K562 (cell line): ENCODE measurements around the gene NPVF. TPM values are rescaled to one million over a fixed set of nuclear protein-coding genes. Genes with fewer than 3 reads are reported as not detected.

Experiments
- ATAC-seq: fragments of 200-7000 bp; cut with Tn5 transposase; 3 replicates; pipeline ENCODE4 v1.9.1; 2020; ENCODE audit warnings: moderate library complexity
- BruUV-seq: library from RNA; stranded (reverse); fragments of 400-500 nt; replicated peaks from 2 replicates; lab custom pipeline; 2021; lab: Mats Ljungman, UMichigan
- CTCF ChIA-PET: fragments of 300-600 bp; formaldehyde crosslinking; extraction: SDS; loops from one replicate; lab custom pipeline; 2021; ENCODE audit warnings: low intra/inter-chr PET ratio; lab: Yijun Ruan, JAX
- POLR2A ChIA-PET: fragments of 300-600, 350-650 bp; sonication (Branson Sonifier 250); formaldehyde crosslinking; extraction: SDS; loops from one replicate; lab custom pipeline; 2021; ENCODE audit warnings: antibody characterized with exemption, inconsistent platforms; lab: Yijun Ruan, JAX
- DNase-seq, 4 experiments: peaks; one replicate each; pipeline versions ENCODE4 v3.0.0 to v3.0.0-alpha.2; 2011 to 2018; ENCODE audit warnings: low spot score in 3 of 4, mixed read lengths in 3 of 4; ENCODE audit errors: extremely low read depth in 1 of 4
- FAIRE-seq: peaks from 2 replicates; lab custom pipeline; 2011; peaks lifted over from hg19 to GRCh38; lab: Jason Lieb, UNC
- H2AFZ ChIP-seq: 2 replicates; pipeline ENCODE4 v1.6.0; 2011; ENCODE audit warnings: low read depth, low read length, control low read depth, inconsistent platforms
- H3K27ac ChIP-seq: fragments of 200-600 bp; 3 replicates; pipeline ENCODE4 v1.8.0; 2011; ENCODE audit warnings: low read depth, mild to moderate bottlenecking, control low read depth, inconsistent platforms, low read length, moderate library complexity, mixed read lengths; ENCODE audit errors: extremely low read depth
- H3K27me3 ChIP-seq, 2 experiments: fragments of 300-600 bp in 1 of 2; 2 replicates in 1 of 2; 3 replicates in 1 of 2; pipeline versions ENCODE4 v1.6.0 to v1.8.0; 2011; ENCODE audit warnings: inconsistent platforms in 2 of 2, low read length in 2 of 2, mild to moderate bottlenecking in 1 of 2, mixed read lengths in 1 of 2, moderate library complexity in 1 of 2; ENCODE audit not compliant: control insufficient read depth in 2 of 2, insufficient read depth in 2 of 2
- H3K36me3 ChIP-seq: fragments of 300-600 bp; 3 replicates; pipeline ENCODE4 v1.8.0; 2011; ENCODE audit warnings: mild to moderate bottlenecking, low read length, inconsistent platforms; ENCODE audit not compliant: control insufficient read depth, insufficient read depth
- H3K4me1 ChIP-seq, 2 experiments: fragments of 200-600 bp in 1 of 2; replicated peaks in 1 of 2; 2 replicates in 1 of 2; 3 replicates in 1 of 2; pipeline versions ENCODE4 v1.5.1 to v1.8.0; 2011; ENCODE audit warnings: inconsistent platforms in 2 of 2, low read length in 2 of 2, mild to moderate bottlenecking in 1 of 2, mixed read lengths in 1 of 2, moderate library complexity in 1 of 2; ENCODE audit not compliant: control insufficient read depth in 2 of 2, insufficient read depth in 2 of 2
- H3K4me2 ChIP-seq: 2 replicates; pipeline ENCODE4 v1.6.1; 2011; ENCODE audit warnings: low read length, control low read depth, inconsistent platforms, mixed read lengths; ENCODE audit not compliant: insufficient read depth
- H3K4me3 ChIP-seq: fragments of 200-600 bp; sonication (generic), shearing (Covaris generic); 2 replicates; pipeline ENCODE4 v1.5.1; 2016; ENCODE audit warnings: control low read depth, inconsistent platforms
- H3K79me2 ChIP-seq: fragments of 200-600 bp; 3 replicates; pipeline ENCODE4 v1.8.0; 2011; ENCODE audit warnings: low read length, inconsistent platforms; ENCODE audit not compliant: control insufficient read depth, insufficient read depth
- H3K9ac ChIP-seq, 2 experiments: 2 replicates each; pipeline versions ENCODE4 v1.6.0 to v1.6.1; 2011; ENCODE audit warnings: low read depth in 2 of 2, low read length in 2 of 2, control low read depth in 1 of 2, inconsistent platforms in 1 of 2, mild to moderate bottlenecking in 1 of 2, mixed read lengths in 1 of 2; ENCODE audit not compliant: insufficient read depth in 1 of 2
- H3K9me1 ChIP-seq: one replicate; pipeline ENCODE4 v1.6.0; 2011; ENCODE audit warnings: inconsistent platforms, mild to moderate bottlenecking, low read length, moderate library complexity; ENCODE audit not compliant: control insufficient read depth, insufficient read depth
- H3K9me3 ChIP-seq: replicated peaks from 2 replicates; pipeline ENCODE4 v1.5.1; 2011; ENCODE audit warnings: low read depth, low read length, inconsistent platforms; ENCODE audit not compliant: control insufficient read depth, insufficient read depth
- H4K20me1 ChIP-seq: replicated peaks from 2 replicates; pipeline ENCODE4 v1.6.1; 2011; ENCODE audit warnings: low read length, inconsistent platforms, mixed read lengths; ENCODE audit not compliant: control insufficient read depth, insufficient read depth
- WGBS: fragments of 100-300 bp; shearing (Covaris generic); methylation state at CpG from one replicate; pipeline ENCODE4 v1.1.6; 2016; ENCODE audit warnings: low coverage, mixed read lengths; ENCODE audit not compliant: insufficient coverage; ENCODE audit errors: missing lambda C conversion rate; 5-methylcytosine and 5-hydroxymethylcytosine counted together
- in situ Hi-C: fragments of 300-500 bp; cut with MboI; formaldehyde crosslinking; loops from 4 replicates; pipeline ENCODE4 v1.15.0; 2018; ENCODE audit warnings: inconsistent platforms, mixed read lengths
- intact Hi-C: fragments of 100-400 bp; cut with micrococcal nuclease; formaldehyde crosslinking; loops from 2 replicates; pipeline ENCODE4 v1.14.2; 2022
- polyA plus RNA-seq, 8 experiments: library from polyadenylated mRNA; depleted of rRNA in 4 of 8; stranded (reverse) in 5 of 8; unstranded in 3 of 8; fragments of >200 nt; fragmentation: Nextera tagmentation in 2 of 8; fragmentation: Illumina TruSeq in 1 of 8; extraction: Ambion mirVana in 2 of 8; extraction: Trizol in 1 of 8; gene quantifications; 2 replicates each; pipeline versions ENCODE4 v1.2.1 to v1.2.3, GENCODE V29; 2011 to 2014; ENCODE audit warnings: inconsistent platforms in 1 of 8, missing spikeins in 1 of 8
- total RNA-seq, 7 experiments: library from RNA; depleted of rRNA in 6 of 7; stranded (reverse); fragments of >200 nt in 6 of 7; fragmentation: Illumina TruSeq in 2 of 7; extraction: Trizol in 2 of 7; gene quantifications; 2 replicates each; pipeline versions ENCODE4 v1.2.1 to v1.2.3, GENCODE V29; 2011 to 2021; ENCODE audit warnings: low replicate concordance in 1 of 7
- TF ChIP-seq, protein P1 (sequence below): fragments of 250-450 bp; sonication (Bioruptor Pico); IDR thresholded peaks from 2 replicates; pipeline ENCODE4 v1.4.0; 2020; ENCODE audit warnings: mild to moderate bottlenecking, moderate library complexity
- TF ChIP-seq, protein P2 (sequence below): fragments of 450-650 bp; IDR thresholded peaks from 2 replicates; pipeline ENCODE4 v1.7.0; 2016; ENCODE audit warnings: borderline replicate concordance

The NPVF gene
- total and polyA plus RNA-seq, 9 of the 15 experiments (the other 6 are each of a cell fraction or from before 2014, with no cell fraction given): not detected

DNA sequence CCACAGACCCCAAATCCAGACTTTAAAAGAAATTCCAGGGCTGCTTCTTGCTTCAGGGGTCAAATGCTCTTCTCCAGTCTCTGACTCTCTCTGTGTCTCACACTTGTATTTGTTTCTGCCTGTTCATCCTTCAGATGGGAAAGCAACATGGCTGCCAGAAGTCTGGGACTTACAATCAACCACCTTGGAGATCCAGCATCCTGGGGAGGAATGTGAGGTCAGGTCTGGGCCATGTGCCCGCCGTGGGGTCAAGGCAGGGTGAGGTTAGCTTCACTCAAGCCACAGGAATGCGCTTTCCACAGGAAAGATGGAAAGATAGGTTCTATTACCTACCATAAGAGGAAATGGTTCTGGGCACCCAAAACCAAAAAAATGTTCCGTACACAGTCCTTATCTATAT is 34.3 kb upstream of the NPVF start:
- Histone ChIP-seq H3K9me1 (no peaks in the 10 kb centered on the region), H2AFZ (no peak overlapping the region), H3K9me3 (no peaks in the 10 kb centered on the region), H3K4me3 (no peak overlapping the region), H3K9ac (no peak overlapping the region), H4K20me1 (no peaks in the 10 kb centered on the region), H3K36me3 (no peaks in the 10 kb centered on the region), H3K4me2 (no peak overlapping the region), H3K79me2 (no peaks in the 10 kb centered on the region), H3K27me3 (no peaks in the 10 kb centered on the region; a peak in 2 of 5 replicates), H3K27ac (no peak overlapping the region), H3K4me1 (no peaks in the 10 kb centered on the region; a peak in 1 of 5 replicates)
- DNase-seq (no peak), FAIRE-seq (no peak), ATAC-seq (no peak)
- no TSS peak for BruUV-seq
- POLR2A ChIA-PET: no interaction called here
- in situ Hi-C loops (loop anchor here (5.0 kb wide), 2 partner anchors 300 to 590 kb away; no protein-coding TSS in a partner anchor), intact Hi-C loops (no loop called here)
- WGBS: 1% methylated on average over 4 of the region's 4 CpGs
- CTCF ChIA-PET: interaction anchor here (1.0 to 1.6 kb wide), 2 partner anchors 127 to 303 kb away, joined by 6 to 8 read pairs; no protein-coding TSS in a partner anchor
- TF ChIP-seq, protein P1, sequence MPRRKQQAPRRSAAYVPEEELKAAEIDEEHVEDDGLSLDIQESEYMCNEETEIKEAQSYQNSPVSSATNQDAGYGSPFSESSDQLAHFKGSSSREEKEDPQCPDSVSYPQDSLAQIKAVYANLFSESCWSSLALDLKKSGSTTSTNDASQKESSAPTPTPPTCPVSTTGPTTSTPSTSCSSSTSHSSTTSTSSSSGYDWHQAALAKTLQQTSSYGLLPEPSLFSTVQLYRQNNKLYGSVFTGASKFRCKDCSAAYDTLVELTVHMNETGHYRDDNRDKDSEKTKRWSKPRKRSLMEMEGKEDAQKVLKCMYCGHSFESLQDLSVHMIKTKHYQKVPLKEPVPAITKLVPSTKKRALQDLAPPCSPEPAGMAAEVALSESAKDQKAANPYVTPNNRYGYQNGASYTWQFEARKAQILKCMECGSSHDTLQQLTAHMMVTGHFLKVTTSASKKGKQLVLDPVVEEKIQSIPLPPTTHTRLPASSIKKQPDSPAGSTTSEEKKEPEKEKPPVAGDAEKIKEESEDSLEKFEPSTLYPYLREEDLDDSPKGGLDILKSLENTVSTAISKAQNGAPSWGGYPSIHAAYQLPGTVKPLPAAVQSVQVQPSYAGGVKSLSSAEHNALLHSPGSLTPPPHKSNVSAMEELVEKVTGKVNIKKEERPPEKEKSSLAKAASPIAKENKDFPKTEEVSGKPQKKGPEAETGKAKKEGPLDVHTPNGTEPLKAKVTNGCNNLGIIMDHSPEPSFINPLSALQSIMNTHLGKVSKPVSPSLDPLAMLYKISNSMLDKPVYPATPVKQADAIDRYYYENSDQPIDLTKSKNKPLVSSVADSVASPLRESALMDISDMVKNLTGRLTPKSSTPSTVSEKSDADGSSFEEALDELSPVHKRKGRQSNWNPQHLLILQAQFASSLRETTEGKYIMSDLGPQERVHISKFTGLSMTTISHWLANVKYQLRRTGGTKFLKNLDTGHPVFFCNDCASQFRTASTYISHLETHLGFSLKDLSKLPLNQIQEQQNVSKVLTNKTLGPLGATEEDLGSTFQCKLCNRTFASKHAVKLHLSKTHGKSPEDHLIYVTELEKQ: no peak
- TF ChIP-seq, protein P2, sequence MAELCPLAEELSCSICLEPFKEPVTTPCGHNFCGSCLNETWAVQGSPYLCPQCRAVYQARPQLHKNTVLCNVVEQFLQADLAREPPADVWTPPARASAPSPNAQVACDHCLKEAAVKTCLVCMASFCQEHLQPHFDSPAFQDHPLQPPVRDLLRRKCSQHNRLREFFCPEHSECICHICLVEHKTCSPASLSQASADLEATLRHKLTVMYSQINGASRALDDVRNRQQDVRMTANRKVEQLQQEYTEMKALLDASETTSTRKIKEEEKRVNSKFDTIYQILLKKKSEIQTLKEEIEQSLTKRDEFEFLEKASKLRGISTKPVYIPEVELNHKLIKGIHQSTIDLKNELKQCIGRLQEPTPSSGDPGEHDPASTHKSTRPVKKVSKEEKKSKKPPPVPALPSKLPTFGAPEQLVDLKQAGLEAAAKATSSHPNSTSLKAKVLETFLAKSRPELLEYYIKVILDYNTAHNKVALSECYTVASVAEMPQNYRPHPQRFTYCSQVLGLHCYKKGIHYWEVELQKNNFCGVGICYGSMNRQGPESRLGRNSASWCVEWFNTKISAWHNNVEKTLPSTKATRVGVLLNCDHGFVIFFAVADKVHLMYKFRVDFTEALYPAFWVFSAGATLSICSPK: no peak
